Measurements from ENCODE around the gene SLFN12.

DNA sequence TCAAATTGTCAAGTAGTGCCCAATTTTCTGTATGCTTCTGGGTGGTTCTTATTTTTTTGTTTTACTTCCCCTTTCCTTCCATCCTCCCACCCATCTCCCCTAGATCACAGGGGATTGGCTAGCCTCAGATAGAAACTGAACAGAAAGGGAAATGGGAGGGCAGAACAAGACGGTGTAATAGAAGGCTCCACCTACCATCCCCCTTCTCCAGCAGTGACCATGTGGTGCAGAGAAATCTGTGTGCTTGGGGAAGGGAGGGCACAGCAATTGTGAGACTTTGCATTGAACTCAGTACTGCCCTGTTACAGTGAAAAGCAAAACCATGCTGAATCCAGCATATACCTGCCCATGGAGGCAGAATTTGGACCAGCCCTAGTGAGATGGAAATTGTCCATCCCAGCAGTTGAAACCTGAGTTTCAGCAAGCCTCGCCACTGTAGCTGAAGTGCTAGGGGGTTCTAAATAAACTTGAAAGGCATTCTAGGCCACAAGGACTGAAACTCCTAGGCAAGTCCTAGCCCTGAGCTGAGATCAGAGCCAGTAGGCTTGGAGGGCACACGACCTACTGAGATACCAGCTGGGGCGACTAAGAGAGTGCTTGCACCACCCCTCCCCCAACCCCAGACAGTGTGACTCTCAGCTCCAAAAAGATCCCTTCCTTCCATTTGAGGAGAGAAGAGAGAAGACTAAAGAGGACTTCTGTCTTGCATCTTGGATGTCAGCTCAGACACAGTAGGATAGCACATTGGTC is 64.0 kb downstream of the SLFN12 start:
- TF ChIP-seq, protein P1, sequence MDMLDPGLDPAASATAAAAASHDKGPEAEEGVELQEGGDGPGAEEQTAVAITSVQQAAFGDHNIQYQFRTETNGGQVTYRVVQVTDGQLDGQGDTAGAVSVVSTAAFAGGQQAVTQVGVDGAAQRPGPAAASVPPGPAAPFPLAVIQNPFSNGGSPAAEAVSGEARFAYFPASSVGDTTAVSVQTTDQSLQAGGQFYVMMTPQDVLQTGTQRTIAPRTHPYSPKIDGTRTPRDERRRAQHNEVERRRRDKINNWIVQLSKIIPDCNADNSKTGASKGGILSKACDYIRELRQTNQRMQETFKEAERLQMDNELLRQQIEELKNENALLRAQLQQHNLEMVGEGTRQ (IDR thresholded peaks at IDR 0.05) = no peak
- no peak for TF ChIP-seq CTCF (IDR thresholded peaks at IDR 0.05)
- no peak for TF ChIP-seq SREBF2 (IDR thresholded peaks at IDR 0.05)
- no peak for TF ChIP-seq KDM1A (IDR thresholded peaks at IDR 0.05; ENCODE audit: low read depth)
